HepG2 (cell line): ENCODE measurements around the gene FAM163B. TPM values are rescaled to one million over a fixed set of nuclear protein-coding genes. Genes with fewer than 3 reads are reported as not detected.

Source experiments
- ATAC-seq: fragments of 200-7000 bp; cut with Tn5 transposase; 3 replicates; pipeline ENCODE4 v1.9.1; 2020; ENCODE audit warnings: mild to moderate bottlenecking, moderate library complexity
- BruUV-seq: library from RNA; stranded (reverse); fragments of 400-500 nt; replicated peaks from 2 replicates; lab custom pipeline; 2021; lab: Mats Ljungman, UMichigan
- CTCF ChIA-PET: fragments of 300-600 bp; formaldehyde crosslinking; extraction: SDS; loops from one replicate; lab custom pipeline; 2021; ENCODE audit warnings: low total read pairs, inconsistent platforms, low intra/inter-chr PET ratio; lab: Yijun Ruan, JAX
- POLR2A ChIA-PET: fragments of 350-600 bp; sonication (Branson Sonifier 250); formaldehyde crosslinking; loops from one replicate; lab custom pipeline; 2020; ENCODE audit warnings: antibody characterized with exemption, inconsistent platforms; lab: Yijun Ruan, JAX
- DNase-seq: peaks from one replicate; pipeline ENCODE4 v3.0.0-alpha.2; 2015; ENCODE audit warnings: low spot score
- FAIRE-seq: peaks from 3 replicates; lab custom pipeline; 2011; peaks lifted over from hg19 to GRCh38; lab: Jason Lieb, UNC
- H2AFZ ChIP-seq: one replicate; pipeline ENCODE4 v1.6.1; 2011; ENCODE audit warnings: low read length, inconsistent platforms
- H3K27ac ChIP-seq: fragments of 300-600 bp; 3 replicates; pipeline ENCODE4 v1.8.0; 2011; ENCODE audit warnings: mixed run types, mild to moderate bottlenecking, mixed read lengths, low read length, inconsistent platforms; ENCODE audit not compliant: insufficient read depth; ENCODE audit errors: extremely low read length
- H3K27me3 ChIP-seq, 2 experiments: fragments of 200-600 bp in 1 of 2; 2 replicates in 1 of 2; 3 replicates in 1 of 2; pipeline versions ENCODE4 v1.6.0 to v1.8.0; 2011; ENCODE audit warnings: low read length in 2 of 2, mild to moderate bottlenecking in 2 of 2, moderate library complexity in 2 of 2, inconsistent platforms in 1 of 2; ENCODE audit not compliant: insufficient read depth in 2 of 2, control insufficient read depth in 1 of 2
- H3K36me3 ChIP-seq, 2 experiments: fragments of 200-600 bp in 1 of 2; replicated peaks in 1 of 2; 2 replicates in 1 of 2; 3 replicates in 1 of 2; pipeline versions ENCODE4 v1.5.1 to v1.8.0; 2011; ENCODE audit warnings: low read length in 2 of 2, inconsistent platforms in 1 of 2; ENCODE audit not compliant: insufficient read depth in 2 of 2, control insufficient read depth in 1 of 2
- H3K4me1 ChIP-seq: 2 replicates; pipeline ENCODE4 v1.5.1; 2012; ENCODE audit warnings: low read length, inconsistent platforms; ENCODE audit not compliant: insufficient read depth
- H3K4me2 ChIP-seq: 2 replicates; pipeline ENCODE4 v1.6.0; 2011; ENCODE audit warnings: low read depth, low read length, inconsistent platforms
- H3K4me3 ChIP-seq, 3 experiments: fragments of 200-600 bp in 1 of 3; sonication (generic), shearing (Covaris generic) in 1 of 3; replicated peaks in 1 of 3; 2 replicates each; pipeline ENCODE4 v1.5.1; 2011 to 2016; ENCODE audit warnings: low read length in 3 of 3, inconsistent platforms in 2 of 3, low read depth in 2 of 3, mild to moderate bottlenecking in 2 of 3, control low read depth in 1 of 3, mixed read lengths in 1 of 3; ENCODE audit not compliant: insufficient read depth in 1 of 3
- H3K79me2 ChIP-seq: one replicate; pipeline ENCODE4 v1.6.1; 2011; ENCODE audit warnings: low read length, inconsistent platforms; ENCODE audit not compliant: insufficient read depth
- H3K9ac ChIP-seq: 2 replicates; pipeline ENCODE4 v1.6.0; 2011; ENCODE audit warnings: mild to moderate bottlenecking, low read depth, low read length, inconsistent platforms; ENCODE audit not compliant: insufficient read depth
- H3K9me3 ChIP-seq: 2 replicates; pipeline ENCODE4 v1.5.1; 2012; ENCODE audit warnings: mild to moderate bottlenecking, low read length
- H4K20me1 ChIP-seq: 2 replicates; pipeline ENCODE4 v1.6.0; 2011; ENCODE audit warnings: inconsistent platforms, mild to moderate bottlenecking, low read length, moderate library complexity; ENCODE audit not compliant: insufficient read depth
- PCBP1 ChIP-seq: fragments of 200-400 bp; formaldehyde crosslinking; IDR thresholded peaks from 2 replicates; pipeline ENCODE4 v1.6.1; 2017; ENCODE audit warnings: mild to moderate bottlenecking, low read depth, low read length, borderline replicate concordance
- POGK ChIP-seq: sonication (generic); formaldehyde crosslinking; conservative IDR thresholded peaks from 2 replicates; pipeline ENCODE4 v1.8.0; 2022; ENCODE audit warnings: mild to moderate bottlenecking, moderate library complexity, missing genetic modification reagents
- TFDP2 ChIP-seq: sonication (generic); formaldehyde crosslinking; IDR thresholded peaks from 2 replicates; pipeline ENCODE4 v1.4.0; 2020; ENCODE audit warnings: missing genetic modification reagents
- ZNF569 ChIP-seq: sonication (generic); formaldehyde crosslinking; IDR thresholded peaks from 2 replicates; pipeline ENCODE4 v1.5.0; 2020; ENCODE audit warnings: mild to moderate bottlenecking, missing genetic modification reagents, moderate library complexity, borderline replicate concordance
- ZNF768 ChIP-seq: sonication (generic); formaldehyde crosslinking; IDR thresholded peaks from 2 replicates; pipeline ENCODE4 v1.4.0; 2020; ENCODE audit warnings: missing genetic modification reagents
- ZSCAN22 ChIP-seq: sonication (generic); formaldehyde crosslinking; IDR thresholded peaks from 2 replicates; pipeline ENCODE4 v1.4.0; 2020; ENCODE audit warnings: mild to moderate bottlenecking, missing genetic modification reagents
- WGBS: methylation state at CpG from one replicate; pipeline ENCODE4 v1.1.6; 2017; ENCODE audit warnings: low lambda C conversion rate; 5-methylcytosine and 5-hydroxymethylcytosine counted together
- in situ Hi-C: cut with HindIII; loops from 2 replicates; pipeline ENCODE4 v1.10.0; 2017; ENCODE audit warnings: low pct_unique_long_range_greater_than_20kb; ENCODE audit not compliant: extremely low pct_ligation_motif_present
- intact Hi-C: fragments of 100-400 bp; cut with micrococcal nuclease; formaldehyde crosslinking; loops from one replicate; pipeline ENCODE4 v1.10.0; 2022; ENCODE audit not compliant: unreplicated experiment
- polyA plus RNA-seq, 8 experiments: library from polyadenylated mRNA; depleted of rRNA in 3 of 8; stranded (reverse) in 7 of 8; unstranded in 1 of 8; fragments of >200 nt; fragmentation: Illumina TruSeq in 4 of 8; extraction: Trizol in 4 of 8; gene quantifications; 2 replicates each; pipeline versions ENCODE4 v1.2.1 to v1.2.3, GENCODE V29; 2011 to 2016; ENCODE audit warnings: low read depth in 4 of 8, missing spikeins in 1 of 8, mixed read lengths in 1 of 8; ENCODE audit not compliant: insufficient read depth in 1 of 8
- total RNA-seq, 5 experiments: library from RNA; depleted of rRNA; stranded (reverse); fragments of >200 nt; fragmentation: Illumina TruSeq; extraction: Trizol; gene quantifications; 2 replicates each; pipeline ENCODE4 v1.2.3, GENCODE V29; 2016; ENCODE audit warnings: low read depth in 1 of 5

FAM163B gene
- total and polyA plus RNA-seq, 2 of the 13 experiments (the other 11 are each of a cell fraction or from before 2014, with no cell fraction given) = not detected

- in situ Hi-C loops = no loop called here
- H3K4me2 ChIP-seq = no peak overlapping the region
- no CpG with 5 or more reads among the region's 41 CpGs for WGBS
These were observed 300 bp downstream of the FAM163B start for GRCh38 chr9:133608889-133609288.

More at GRCh38 chr9:133608889-133609288, 300 bp downstream of the FAM163B start:
- DNase-seq (no peak), FAIRE-seq (no peak), ATAC-seq (no peak)
- Histone ChIP-seq H3K79me2 (no peaks in the 10 kb centered on the region), H4K20me1 (0 out of 2 replicates have a peak, but pooled peaks cover 3% of the 10 kb centered on the region), H2AFZ (no peak overlapping the region), H3K36me3 (no peaks in the 10 kb centered on the region), H3K9ac (no peak overlapping the region), H3K4me3 (no peak overlapping the region; a peak in 1 of 6 replicates), H3K27me3 (peaks cover 12 to 82% of the 10 kb centered on the region in 2 experiments), H3K4me1 (no peaks in the 10 kb centered on the region), H3K27ac (no peak overlapping the region), H3K9me3 (no peaks in the 10 kb centered on the region)
- BruUV-seq = no TSS peak
- no peak for TF ChIP-seq POGK (CRISPR knock-in tag)
- TF ChIP-seq PCBP1 = no peak
- no peak for TF ChIP-seq ZNF569 (CRISPR knock-in tag)
- TF ChIP-seq ZNF768 (CRISPR knock-in tag) = no peak
- no peak for TF ChIP-seq ZSCAN22 (CRISPR knock-in tag)
- TF ChIP-seq TFDP2 (CRISPR knock-in tag) = no peak
- intact Hi-C loops = no loop called here
- POLR2A ChIA-PET = no interaction called here
- CTCF ChIA-PET = no interaction called here
